ENCODE results near the gene MAJIN.

DNA sequence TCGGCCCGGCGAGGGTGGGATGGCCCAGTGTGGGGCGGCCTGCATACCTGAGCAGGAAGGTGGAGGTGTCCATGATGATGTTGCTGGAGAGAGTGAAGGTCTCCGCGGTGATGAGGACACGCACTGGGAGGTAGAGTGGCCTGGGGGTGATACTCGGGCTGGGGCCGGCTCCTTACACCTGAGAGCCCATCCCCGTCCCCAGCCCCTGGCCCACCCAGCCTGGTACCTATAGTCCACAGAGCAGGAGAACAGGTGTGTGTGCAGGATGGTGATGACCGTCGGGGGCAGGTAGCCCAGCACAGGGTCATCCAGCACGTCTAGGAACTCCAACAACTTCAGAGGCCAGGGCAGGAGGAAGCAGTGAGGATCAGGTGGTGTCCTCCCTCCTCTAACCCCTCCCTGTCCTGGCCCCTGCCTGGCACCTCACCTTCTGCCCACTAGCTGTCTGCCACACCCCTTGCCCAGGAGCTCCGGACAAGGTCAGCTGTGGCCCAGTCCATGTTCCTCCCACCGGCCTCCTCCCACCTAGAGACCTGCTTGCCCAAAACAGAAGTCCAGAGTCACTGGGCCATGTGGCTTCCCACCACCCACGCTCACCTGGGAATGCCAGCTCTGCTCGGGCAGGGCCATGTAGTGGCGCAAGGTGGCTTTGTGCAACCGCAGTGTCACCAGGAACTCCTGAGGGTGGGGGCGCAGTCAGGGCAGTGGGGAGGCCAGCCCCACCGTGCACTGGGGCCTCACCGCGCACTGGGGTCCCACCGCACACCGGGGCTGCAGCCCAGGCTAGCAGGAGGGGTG is 66.2 kb downstream of the MAJIN start:
- TF ChIP-seq, protein P1, sequence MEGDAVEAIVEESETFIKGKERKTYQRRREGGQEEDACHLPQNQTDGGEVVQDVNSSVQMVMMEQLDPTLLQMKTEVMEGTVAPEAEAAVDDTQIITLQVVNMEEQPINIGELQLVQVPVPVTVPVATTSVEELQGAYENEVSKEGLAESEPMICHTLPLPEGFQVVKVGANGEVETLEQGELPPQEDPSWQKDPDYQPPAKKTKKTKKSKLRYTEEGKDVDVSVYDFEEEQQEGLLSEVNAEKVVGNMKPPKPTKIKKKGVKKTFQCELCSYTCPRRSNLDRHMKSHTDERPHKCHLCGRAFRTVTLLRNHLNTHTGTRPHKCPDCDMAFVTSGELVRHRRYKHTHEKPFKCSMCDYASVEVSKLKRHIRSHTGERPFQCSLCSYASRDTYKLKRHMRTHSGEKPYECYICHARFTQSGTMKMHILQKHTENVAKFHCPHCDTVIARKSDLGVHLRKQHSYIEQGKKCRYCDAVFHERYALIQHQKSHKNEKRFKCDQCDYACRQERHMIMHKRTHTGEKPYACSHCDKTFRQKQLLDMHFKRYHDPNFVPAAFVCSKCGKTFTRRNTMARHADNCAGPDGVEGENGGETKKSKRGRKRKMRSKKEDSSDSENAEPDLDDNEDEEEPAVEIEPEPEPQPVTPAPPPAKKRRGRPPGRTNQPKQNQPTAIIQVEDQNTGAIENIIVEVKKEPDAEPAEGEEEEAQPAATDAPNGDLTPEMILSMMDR (conservative IDR thresholded peaks at IDR 0.05; ENCODE audit: low read depth, low read length), result no peak
- TF ChIP-seq EZH2 (IDR thresholded peaks at IDR 0.05; ENCODE audit: borderline replicate concordance, low read depth, low read length, poor library complexity, severe bottlenecking), result no peak
